ENCODE measurements around the gene ICA1L.

ICA1L gene

GRCh38 chr2:202797944-202798343 is 73.6 kb downstream of the ICA1L start:
- no peak for TF ChIP-seq CTCF (IDR thresholded peaks at IDR 0.05; ENCODE audit: insufficient read depth, low read depth, low read length, missing control alignments)
- no peak for DNase-seq (ENCODE audit: low read depth)
- H3K4me3 ChIP-seq (ENCODE audit: low read depth, low read length): no peak overlapping the region

DNA sequence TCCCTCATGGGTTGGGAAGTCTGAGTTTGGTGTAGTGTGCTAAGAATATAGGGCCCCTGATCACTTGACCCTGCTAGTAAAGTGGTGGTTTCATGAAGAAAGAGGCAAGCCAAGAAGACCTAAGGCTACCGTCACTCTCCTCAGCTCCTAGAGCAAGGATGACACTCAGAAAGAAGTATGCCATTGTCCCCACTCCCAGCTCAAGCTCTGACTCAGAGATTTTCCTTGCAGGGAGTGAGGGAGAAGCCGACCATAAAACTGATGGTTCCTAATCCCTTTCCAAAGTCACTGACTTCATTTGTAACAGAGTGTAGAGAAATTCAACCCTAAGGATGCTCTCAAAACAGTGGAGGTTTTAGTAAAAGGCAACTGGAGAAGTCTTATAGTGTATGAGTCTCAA is 80.9 kb downstream of the ICA1L start:
- TF ChIP-seq CTCF (IDR thresholded peaks at IDR 0.05; ENCODE audit: insufficient read depth, low read depth, low read length, missing control alignments): no peak
- DNase-seq (ENCODE audit: low read depth): no peak
- no peak overlapping the region for H3K4me3 ChIP-seq (ENCODE audit: low read depth, low read length)

GRCh38 chr2:202786842-202787241 is 84.7 kb downstream of the ICA1L start:
- H3K4me3 ChIP-seq (ENCODE audit: low read depth, low read length): no peak overlapping the region
- TF ChIP-seq CTCF (IDR thresholded peaks at IDR 0.05; ENCODE audit: insufficient read depth, low read depth, low read length, missing control alignments): no peak
- DNase-seq (ENCODE audit: low read depth): no peak

GRCh38 chr2:202782940-202783558 is 88.5 kb downstream of the ICA1L start:
- no peak for TF ChIP-seq CTCF (IDR thresholded peaks at IDR 0.05; ENCODE audit: insufficient read depth, low read depth, low read length, missing control alignments)
- H3K4me3 ChIP-seq (ENCODE audit: low read depth, low read length): no peak overlapping the region
- no peak for DNase-seq (ENCODE audit: low read depth)

- peak; percentile 78 for DNase-seq (ENCODE audit: low read depth)
- no peak for TF ChIP-seq CTCF (IDR thresholded peaks at IDR 0.05; ENCODE audit: insufficient read depth, low read depth, low read length, missing control alignments)
- no peak overlapping the region for H3K4me3 ChIP-seq (ENCODE audit: low read depth, low read length)
Observed at GRCh38 chr2:202780514-202781021, 91.0 kb downstream of the ICA1L start.

DNA sequence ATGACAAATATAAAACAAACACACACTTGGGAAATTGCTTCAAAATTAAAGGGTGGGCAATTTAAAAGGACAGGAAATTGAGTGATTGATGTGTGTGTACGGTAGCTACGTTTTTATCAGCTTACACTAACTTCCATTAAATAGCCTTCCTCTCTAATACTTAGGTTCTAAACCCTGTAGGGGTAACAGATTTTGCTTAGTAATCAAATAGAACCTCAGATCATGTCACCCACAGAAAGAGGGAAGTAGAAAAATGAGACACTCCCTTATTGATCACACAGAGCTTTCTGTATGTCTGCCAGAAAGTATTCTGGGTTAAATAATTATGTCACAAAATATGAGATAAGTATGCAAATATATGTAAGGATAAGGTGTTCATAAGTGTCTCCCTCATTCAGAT is 93.3 kb downstream of the ICA1L start:
- no peak for DNase-seq (ENCODE audit: low read depth)
- TF ChIP-seq CTCF (IDR thresholded peaks at IDR 0.05; ENCODE audit: insufficient read depth, low read depth, low read length, missing control alignments): no peak
- H3K4me3 ChIP-seq (ENCODE audit: low read depth, low read length): no peak overlapping the region

DNA sequence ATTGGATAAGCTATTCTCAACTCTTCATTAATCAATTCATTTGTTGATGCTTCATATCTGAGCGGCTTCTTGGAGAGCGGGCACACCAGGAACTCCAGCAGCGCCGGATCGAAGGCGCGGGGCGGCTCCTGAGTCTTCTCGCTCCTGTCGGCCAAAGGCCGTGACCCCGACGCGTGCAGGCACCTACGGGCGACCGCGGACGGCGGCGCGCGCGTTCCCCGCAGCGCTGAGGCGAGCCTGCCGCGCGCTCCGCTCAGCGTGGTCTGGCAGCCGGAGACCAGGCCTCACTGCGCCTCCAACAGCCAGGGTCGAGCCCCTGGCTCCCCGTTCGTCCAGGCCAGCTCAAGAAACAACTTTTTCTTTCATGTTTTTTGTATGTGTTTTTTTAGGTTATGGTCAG is 97.5 kb downstream of the ICA1L start:
- no peak overlapping the region for H3K4me3 ChIP-seq (ENCODE audit: low read depth, low read length)
- no peak for DNase-seq (ENCODE audit: low read depth)
- no peak for TF ChIP-seq CTCF (IDR thresholded peaks at IDR 0.05; ENCODE audit: insufficient read depth, low read depth, low read length, missing control alignments)

All from GM12865 (cell line).